ENCODE results near the gene PCDH17. TPM values are rescaled to one million over a fixed set of nuclear protein-coding genes. Genes with fewer than 3 reads are reported as not detected.

The PCDH17 gene
- total RNA-seq (2014; rRNA removed): not detected in 2 replicates
- not detected for polyA plus RNA-seq (2012)

GRCh38 chr13:57631596-57632275, at the start of gene PCDH17:
PCDH17 (plus strand) TSS chr13:57631744; CDS start chr13:57632547, 803 bp downstream.
- DNase-seq (ENCODE audit: low read depth): no peak

GRCh38 chr13:57582032-57582431, 49.5 kb upstream of the PCDH17 start:
- DNase-seq (ENCODE audit: low read depth): no peak

GRCh38 chr13:57583529-57583928, 48.0 kb upstream of the PCDH17 start:
- no peak for DNase-seq (ENCODE audit: low read depth)

- DNase-seq (ENCODE audit: low read depth): no peak
Measured at GRCh38 chr13:57588639-57589038, 42.9 kb upstream of the PCDH17 start.

- no peak for DNase-seq (ENCODE audit: low read depth)
Measured at GRCh38 chr13:57595775-57596174, 35.8 kb upstream of the PCDH17 start.

GRCh38 chr13:57601536-57601935, 30.0 kb upstream of the PCDH17 start:
- DNase-seq (ENCODE audit: low read depth): no peak

GRCh38 chr13:57604442-57604841, 27.1 kb upstream of the PCDH17 start:
- DNase-seq (ENCODE audit: low read depth): no peak

GRCh38 chr13:57611969-57612368, 19.6 kb upstream of the PCDH17 start:
- DNase-seq (ENCODE audit: low read depth): no peak

- no peak for DNase-seq (ENCODE audit: low read depth)
Measured at GRCh38 chr13:57612568-57612967, 19.0 kb upstream of the PCDH17 start.

- peak; percentile 25 for DNase-seq (ENCODE audit: low read depth)
Measured at GRCh38 chr13:57624565-57625435, 6.7 kb upstream of the PCDH17 start.

GRCh38 chr13:57627663-57628062, 3.9 kb upstream of the PCDH17 start:
- DNase-seq (ENCODE audit: low read depth): no peak

- no peak for DNase-seq (ENCODE audit: low read depth)
Measured at GRCh38 chr13:57629391-57629804, 2.1 kb upstream of the PCDH17 start.

GRCh38 chr13:57629821-57630235, 1.7 kb upstream of the PCDH17 start:
- DNase-seq (ENCODE audit: low read depth): no peak

GRCh38 chr13:57630661-57631595, 616 bp upstream of the PCDH17 start:
- no peak for DNase-seq (ENCODE audit: low read depth)

- DNase-seq (ENCODE audit: low read depth): no peak
Measured at GRCh38 chr13:57632276-57633140, 964 bp downstream of the PCDH17 start.

GRCh38 chr13:57633141-57633949, 1.8 kb downstream of the PCDH17 start:
- DNase-seq (ENCODE audit: low read depth): no peak

GRCh38 chr13:57633950-57634838, 2.6 kb downstream of the PCDH17 start:
- DNase-seq (ENCODE audit: low read depth): no peak

- no peak for DNase-seq (ENCODE audit: low read depth)
Measured at GRCh38 chr13:57634839-57635165, 3.3 kb downstream of the PCDH17 start.

- no peak for DNase-seq (ENCODE audit: low read depth)
Measured at GRCh38 chr13:57635541-57636085, 4.1 kb downstream of the PCDH17 start.
